M059J (cell line): ENCODE results near the gene NUP62. TPM values are rescaled to one million over a fixed set of nuclear protein-coding genes. Genes with fewer than 3 reads are reported as not detected.
A peak's percentile ranks its signal among the peaks of the same experiment; 100 is the strongest.
"Not testable (repeated sequence)": the region's sequence is repeated elsewhere in the genome, so short reads cannot be mapped to it uniquely, and the experiment has no call there.

Source experiments
- DNase-seq: peaks from one replicate; pipeline ENCODE4 v3.0.0-alpha.2; 2012; ENCODE audit warnings: low read depth
- total RNA-seq: library from RNA; depleted of rRNA; stranded (reverse); fragments of >200 nt; shearing (Covaris generic); gene quantifications from 2 replicates; pipeline ENCODE4 v1.2.3, GENCODE V29; 2014

Gene NUP62
- total RNA-seq, 1 experiment from 2014 or later, result 96.0 TPM

- DNase-seq, result no peak
Measured at GRCh38 chr19:49951806-49952478, 22.6 kb upstream of the NUP62 start.

GRCh38 chr19:49950956-49951526 is 21.7 kb upstream of the NUP62 start:
- no peak for DNase-seq

- DNase-seq, result no peak
Measured at GRCh38 chr19:49950590-49950948, 21.3 kb upstream of the NUP62 start.

GRCh38 chr19:49949742-49950589 is 20.7 kb upstream of the NUP62 start:
- peak; percentile 40 for DNase-seq

- DNase-seq, result no peak
Measured at GRCh38 chr19:49946415-49946814, 17.1 kb upstream of the NUP62 start.

- DNase-seq, result not testable (repeated sequence)
Measured at GRCh38 chr19:49944567-49944966, 15.3 kb upstream of the NUP62 start.

GRCh38 chr19:49940482-49940791 is 11.1 kb upstream of the NUP62 start:
- no peak for DNase-seq

GRCh38 chr19:49939721-49940481 is 10.6 kb upstream of the NUP62 start:
- no peak for DNase-seq

GRCh38 chr19:49938662-49939061 is 9.4 kb upstream of the NUP62 start:
- DNase-seq, result no peak

- DNase-seq, result peak; percentile 70
Measured at GRCh38 chr19:49937750-49938381, 8.6 kb upstream of the NUP62 start.

GRCh38 chr19:49936549-49936948 is 7.2 kb upstream of the NUP62 start:
- no peak for DNase-seq

- DNase-seq, result no peak
Measured at GRCh38 chr19:49933643-49934042, 4.3 kb upstream of the NUP62 start.

GRCh38 chr19:49932731-49933131 is 3.4 kb upstream of the NUP62 start:
- DNase-seq, result no peak

- DNase-seq, result no peak
Measured at GRCh38 chr19:49932041-49932451, 2.7 kb upstream of the NUP62 start.

- DNase-seq, result no peak
Measured at GRCh38 chr19:49931293-49932040, 2.2 kb upstream of the NUP62 start.

GRCh38 chr19:49930483-49931011 is 1.2 kb upstream of the NUP62 start:
- no peak for DNase-seq

GRCh38 chr19:49929611-49930482 is 543 bp upstream of the NUP62 start:
- DNase-seq, result peak; percentile 90

GRCh38 chr19:49927526-49928264 is 1.6 kb downstream of the NUP62 start:
- no peak for DNase-seq

- DNase-seq, result no peak
Measured at GRCh38 chr19:49926515-49926914, 2.8 kb downstream of the NUP62 start.
